HUES48 (cell line): ENCODE measurements around the gene CTPS2.
A peak's percentile ranks its signal among the peaks of the same experiment; 100 is the strongest.
"Not testable (repeated sequence)": the region's sequence is repeated elsewhere in the genome, so short reads cannot be mapped to it uniquely, and the experiment has no call there.

Experiments used
- H3K27ac ChIP-seq: one replicate; pipeline ENCODE4 v1.7.0; 2013; ENCODE audit warnings: low read depth, low read length, inconsistent platforms
- H3K27me3 ChIP-seq: 2 replicates; pipeline ENCODE4 v1.6.1; 2013; ENCODE audit warnings: mild to moderate bottlenecking, low read length; ENCODE audit not compliant: control insufficient read depth, insufficient read depth
- H3K36me3 ChIP-seq: 2 replicates; pipeline ENCODE4 v1.6.1; 2013; ENCODE audit warnings: low read length; ENCODE audit not compliant: control insufficient read depth, insufficient read depth
- H3K4me1 ChIP-seq: 2 replicates; pipeline ENCODE4 v1.6.1; 2013; ENCODE audit warnings: mild to moderate bottlenecking, low read length; ENCODE audit not compliant: control insufficient read depth, insufficient read depth
- H3K4me3 ChIP-seq: 2 replicates; pipeline ENCODE4 v1.5.1; 2013; ENCODE audit warnings: mild to moderate bottlenecking, low read depth, low read length
- H3K9ac ChIP-seq: 2 replicates; pipeline ENCODE4 v1.6.1; 2013; ENCODE audit warnings: mild to moderate bottlenecking, low read depth, low read length, moderate library complexity
- H3K9me3 ChIP-seq: 2 replicates; pipeline ENCODE4 v1.6.1; 2013; ENCODE audit warnings: low read length; ENCODE audit not compliant: control insufficient read depth, insufficient read depth

The CTPS2 gene

GRCh38 chrX:16733013-16733412 lies 20.5 kb upstream of the CTPS2 start:
- H3K27me3 ChIP-seq, result no peaks in the 10 kb centered on the region
- H3K9me3 ChIP-seq, result peaks cover 6% of the 10 kb centered on the region; the same call in 1 of the 2 replicates
- H3K4me3 ChIP-seq, result no peak overlapping the region
- no peaks in the 10 kb centered on the region for H3K4me1 ChIP-seq
- H3K9ac ChIP-seq, result no peak overlapping the region
- H3K27ac ChIP-seq, result no peak overlapping the region
- H3K36me3 ChIP-seq, result peaks cover 44% of the 10 kb centered on the region

- peaks cover 13% of the 10 kb centered on the region; the same call in 1 of the 2 replicates for H3K9me3 ChIP-seq
- H3K27me3 ChIP-seq, result no peaks in the 10 kb centered on the region
- no peaks in the 10 kb centered on the region for H3K4me1 ChIP-seq
- H3K27ac ChIP-seq, result no peak overlapping the region
- H3K36me3 ChIP-seq, result peaks cover 21% of the 10 kb centered on the region
- H3K4me3 ChIP-seq, result no peak overlapping the region
- H3K9ac ChIP-seq, result no peak overlapping the region
Observed at GRCh38 chrX:16730450-16730849, 18.0 kb upstream of the CTPS2 start.

- Histone ChIP-seq H3K9me3 (peaks cover 13% of the 10 kb centered on the region; the same call in 1 of the 2 replicates), H3K4me3 (no peak overlapping the region), H3K9ac (no peak overlapping the region), H3K36me3 (peaks cover 23% of the 10 kb centered on the region), H3K27me3 (no peaks in the 10 kb centered on the region), H3K27ac (no peak overlapping the region), H3K4me1 (no peaks in the 10 kb centered on the region)
Observed at GRCh38 chrX:16727637-16728036, 15.2 kb upstream of the CTPS2 start.

GRCh38 chrX:16726347-16726988 lies 14.0 kb upstream of the CTPS2 start:
- Histone ChIP-seq H3K9me3 (peaks cover 13% of the 10 kb centered on the region; the same call in 1 of the 2 replicates), H3K36me3 (peaks cover 21% of the 10 kb centered on the region)
- H3K4me3 ChIP-seq, H3K9ac ChIP-seq, H3K4me1 ChIP-seq, H3K27ac ChIP-seq, H3K27me3 ChIP-seq: not testable (repeated sequence)

- peaks cover 5% of the 10 kb centered on the region for H3K4me1 ChIP-seq
- peaks cover 21% of the 10 kb centered on the region for H3K36me3 ChIP-seq
- H3K27me3 ChIP-seq, result no peaks in the 10 kb centered on the region
- no peak overlapping the region for H3K27ac ChIP-seq
- no peak overlapping the region for H3K9ac ChIP-seq
- no peak overlapping the region for H3K4me3 ChIP-seq
- peaks cover 8% of the 10 kb centered on the region; the same call in 1 of the 2 replicates for H3K9me3 ChIP-seq
Observed at GRCh38 chrX:16725072-16725471, 12.6 kb upstream of the CTPS2 start.

GRCh38 chrX:16722481-16722880 lies 10.0 kb upstream of the CTPS2 start:
- H3K9me3 ChIP-seq, result peaks cover 2% of the 10 kb centered on the region; the same call in 1 of the 2 replicates
- H3K4me3 ChIP-seq, result no peak overlapping the region
- H3K9ac ChIP-seq, result no peak overlapping the region
- peaks cover 9% of the 10 kb centered on the region for H3K4me1 ChIP-seq
- no peak overlapping the region for H3K27ac ChIP-seq
- no peaks in the 10 kb centered on the region for H3K27me3 ChIP-seq
- H3K36me3 ChIP-seq, result peaks cover 14% of the 10 kb centered on the region

GRCh38 chrX:16719334-16720084 lies 7.0 kb upstream of the CTPS2 start, which contains the start of gene SYAP1:
Gene SYAP1, plus strand, starts transcription at chrX:16719612. Its CDS starts 113 bp downstream, at chrX:16719725.
- H3K27me3 ChIP-seq, result no peaks in the 10 kb centered on the region
- peak within 1 kb of the TSS; percentile 97 for H3K9ac ChIP-seq
- H3K4me3 ChIP-seq, result peak within 1 kb of the TSS; percentile 87
- peaks cover 9% of the 10 kb centered on the region for H3K4me1 ChIP-seq
- no peaks in the 10 kb centered on the region for H3K9me3 ChIP-seq
- peaks cover 11% of the 10 kb centered on the region for H3K36me3 ChIP-seq
- peak within 1 kb of the TSS; percentile 99 for H3K27ac ChIP-seq

- H3K27me3 ChIP-seq, result no peaks in the 10 kb centered on the region
- H3K4me3 ChIP-seq, result peak overlapping the region; percentile 87
- H3K9ac ChIP-seq, result peak overlapping the region; percentile 97
Observed at GRCh38 chrX:16718824-16719333, 6.4 kb upstream of the CTPS2 start.

GRCh38 chrX:16716451-16716850 lies 4.0 kb upstream of the CTPS2 start:
- not testable (repeated sequence) for H3K27ac ChIP-seq, H3K4me3 ChIP-seq, H3K27me3 ChIP-seq, H3K9ac ChIP-seq, H3K36me3 ChIP-seq, H3K9me3 ChIP-seq
- H3K4me1 ChIP-seq, result peaks cover 11% of the 10 kb centered on the region

More at GRCh38 chrX:16718824-16719333, 6.4 kb upstream of the CTPS2 start:
- Histone ChIP-seq H3K27ac (peak overlapping the region; percentile 99), H3K9me3 (no peaks in the 10 kb centered on the region), H3K36me3 (peaks cover 4% of the 10 kb centered on the region; the same call in 1 of the 2 replicates), H3K4me1 (peaks cover 9% of the 10 kb centered on the region)

- H3K36me3 ChIP-seq, H3K9me3 ChIP-seq, H3K27me3 ChIP-seq, H3K9ac ChIP-seq, H3K4me3 ChIP-seq, H3K27ac ChIP-seq: not testable (repeated sequence)
- H3K4me1 ChIP-seq, result peaks cover 17% of the 10 kb centered on the region
Observed at GRCh38 chrX:16715638-16716037, 3.2 kb upstream of the CTPS2 start.

GRCh38 chrX:16714504-16714903 lies 2.0 kb upstream of the CTPS2 start:
- no peak overlapping the region for H3K9ac ChIP-seq
- H3K9me3 ChIP-seq, result no peaks in the 10 kb centered on the region
- no peak overlapping the region for H3K27ac ChIP-seq
- H3K4me1 ChIP-seq, result peaks cover 12% of the 10 kb centered on the region; the same call in 1 of the 2 replicates
- no peaks in the 10 kb centered on the region for H3K27me3 ChIP-seq
- peaks cover 6% of the 10 kb centered on the region; the same call in 1 of the 2 replicates for H3K36me3 ChIP-seq
- H3K4me3 ChIP-seq, result no peak overlapping the region
